DOHH2 (cell line): ENCODE measurements around the gene MIPOL1.

Experiments
- H3F3A ChIP-seq: fragments of 200-600 bp; sonication (generic), shearing (Covaris generic); 2 replicates; pipeline ENCODE4 v1.6.0; 2016; ENCODE audit warnings: antibody characterized with exemption, mild to moderate bottlenecking; ENCODE audit not compliant: control insufficient read depth, insufficient read depth
- H3K27ac ChIP-seq: fragments of 200-600 bp; sonication (generic); 2 replicates; pipeline ENCODE4 v1.5.1; 2014; ENCODE audit warnings: low read depth, mild to moderate bottlenecking, low read length, moderate library complexity
- H3K27me3 ChIP-seq: fragments of 200-600 bp; sonication (generic); 2 replicates; pipeline ENCODE4 v1.6.1; 2014; ENCODE audit warnings: mild to moderate bottlenecking, low read length, mixed read lengths; ENCODE audit not compliant: control insufficient read depth
- H3K36me3 ChIP-seq: fragments of 200-600 bp; sonication (generic); 2 replicates; pipeline ENCODE4 v1.6.1; 2014; ENCODE audit warnings: mild to moderate bottlenecking, low read length, moderate library complexity, mixed read lengths; ENCODE audit not compliant: control insufficient read depth
- H3K4me1 ChIP-seq: fragments of 200-600 bp; sonication (generic); 2 replicates; pipeline ENCODE4 v1.6.1; 2014; ENCODE audit warnings: mild to moderate bottlenecking, low read length, mixed read lengths; ENCODE audit not compliant: control insufficient read depth
- H3K4me2 ChIP-seq: fragments of 200-600 bp; sonication (generic); 2 replicates; pipeline ENCODE4 v1.6.0; 2014; ENCODE audit warnings: mild to moderate bottlenecking, low read length, moderate library complexity
- H3K4me3 ChIP-seq: fragments of 200-600 bp; sonication (generic); 2 replicates; pipeline ENCODE4 v1.5.1; 2014; ENCODE audit warnings: mild to moderate bottlenecking, low read length, mixed read lengths
- H3K79me2 ChIP-seq: fragments of 200-600 bp; sonication (generic); 2 replicates; pipeline ENCODE4 v1.6.1; 2014; ENCODE audit warnings: mild to moderate bottlenecking, low read length, mixed read lengths; ENCODE audit not compliant: control insufficient read depth
- H3K9me2 ChIP-seq: fragments of 200-600 bp; sonication (generic); replicated peaks from 2 replicates; pipeline ENCODE4 v1.6.1; 2014; ENCODE audit warnings: mild to moderate bottlenecking, low read length, mixed read lengths; ENCODE audit not compliant: control insufficient read depth
- H3K9me3 ChIP-seq: fragments of 200-600 bp; sonication (generic); 2 replicates; pipeline ENCODE4 v1.6.1; 2014; ENCODE audit warnings: antibody characterized with exemption, low read length, mixed read lengths; ENCODE audit not compliant: control insufficient read depth, insufficient read depth
- H4K20me1 ChIP-seq: fragments of 200-600 bp; sonication (generic); 2 replicates; pipeline ENCODE4 v1.6.0; 2014; ENCODE audit warnings: low read depth, mild to moderate bottlenecking, antibody characterized with exemption, low read length, moderate library complexity; ENCODE audit not compliant: control insufficient read depth, insufficient read depth
- CTCF ChIP-seq: fragments of 200-600 bp; sonication (generic); IDR thresholded peaks from one replicate; pipeline ENCODE4 v1.5.1; 2014; ENCODE audit warnings: antibody characterized with exemption, mild to moderate bottlenecking, low read depth, low read length; ENCODE audit not compliant: poor library complexity, severe bottlenecking
- EZH2phosphoT487 ChIP-seq: fragments of 200-600 bp; sonication (generic); IDR thresholded peaks from 2 replicates; pipeline ENCODE4 v1.6.1; 2017; ENCODE audit warnings: borderline replicate concordance, mild to moderate bottlenecking, antibody characterized with exemption, low read length, moderate library complexity, mixed read lengths

The MIPOL1 gene

GRCh38 chr14:37401093-37401492 is 203.4 kb downstream of the MIPOL1 start:
- H3K4me2 ChIP-seq: no peak overlapping the region
- no peak for TF ChIP-seq EZH2phosphoT487
- TF ChIP-seq CTCF: no peak
- no peaks in the 10 kb centered on the region for H3K9me2 ChIP-seq
- H4K20me1 ChIP-seq: no peaks in the 10 kb centered on the region
- no peak overlapping the region for H3K27ac ChIP-seq
- no peaks in the 10 kb centered on the region for H3K9me3 ChIP-seq
- H3K79me2 ChIP-seq: no peaks in the 10 kb centered on the region
- H3F3A ChIP-seq: no peaks in the 10 kb centered on the region
- no peak overlapping the region for H3K4me3 ChIP-seq
- no peaks in the 10 kb centered on the region for H3K36me3 ChIP-seq
- H3K27me3 ChIP-seq: no peaks in the 10 kb centered on the region
- H3K4me1 ChIP-seq: no peaks in the 10 kb centered on the region

- Histone ChIP-seq H3K9me2 (no peaks in the 10 kb centered on the region), H3K4me1 (no peaks in the 10 kb centered on the region), H3K4me2 (no peak overlapping the region), H3K27me3 (no peaks in the 10 kb centered on the region), H4K20me1 (no peaks in the 10 kb centered on the region), H3K36me3 (no peaks in the 10 kb centered on the region), H3K27ac (no peak overlapping the region), H3K4me3 (no peak overlapping the region), H3K9me3 (no peaks in the 10 kb centered on the region), H3F3A (no peaks in the 10 kb centered on the region), H3K79me2 (no peaks in the 10 kb centered on the region)
- no peak for TF ChIP-seq CTCF
- no peak for TF ChIP-seq EZH2phosphoT487
These were observed 205.9 kb downstream of the MIPOL1 start for GRCh38 chr14:37403626-37404025.

DNA sequence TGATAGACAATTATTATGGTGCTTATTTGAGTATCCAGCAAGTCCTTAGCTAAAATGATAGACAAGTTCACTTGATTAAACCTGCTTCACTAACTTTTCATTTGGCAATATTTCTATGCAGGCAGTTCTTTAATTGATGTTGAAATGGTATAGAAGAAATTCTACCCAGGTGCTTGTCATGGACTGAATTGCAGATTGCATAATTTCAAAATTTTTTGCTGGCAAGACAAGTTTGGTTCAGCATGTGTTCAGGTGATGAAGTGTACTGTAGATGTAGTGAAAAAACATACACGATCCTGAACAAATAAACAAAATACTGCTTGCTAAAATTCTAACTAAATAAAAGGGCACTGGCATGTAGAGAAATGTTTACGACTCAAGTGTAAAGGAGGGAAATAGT is 208.4 kb downstream of the MIPOL1 start:
- no peaks in the 10 kb centered on the region for H3K9me2 ChIP-seq
- H3F3A ChIP-seq: no peaks in the 10 kb centered on the region
- H3K79me2 ChIP-seq: no peaks in the 10 kb centered on the region
- H3K4me1 ChIP-seq: no peaks in the 10 kb centered on the region
- no peaks in the 10 kb centered on the region for H4K20me1 ChIP-seq
- no peak overlapping the region for H3K4me2 ChIP-seq
- H3K27me3 ChIP-seq: no peaks in the 10 kb centered on the region
- H3K9me3 ChIP-seq: no peaks in the 10 kb centered on the region
- no peak overlapping the region for H3K27ac ChIP-seq
- H3K36me3 ChIP-seq: no peaks in the 10 kb centered on the region
- TF ChIP-seq CTCF: no peak
- TF ChIP-seq EZH2phosphoT487: no peak
- H3K4me3 ChIP-seq: no peak overlapping the region

GRCh38 chr14:37411079-37411735 is 213.5 kb downstream of the MIPOL1 start:
- TF ChIP-seq CTCF (no peak), EZH2phosphoT487 (no peak)

More at GRCh38 chr14:37411079-37411735, 213.5 kb downstream of the MIPOL1 start:
- no peak overlapping the region for H3K4me3 ChIP-seq
- no peaks in the 10 kb centered on the region for H3K79me2 ChIP-seq
- no peak overlapping the region for H3K4me2 ChIP-seq
- H3K9me2 ChIP-seq: no peaks in the 10 kb centered on the region
- no peaks in the 10 kb centered on the region for H3K27me3 ChIP-seq
- H3K9me3 ChIP-seq: no peaks in the 10 kb centered on the region
- no peaks in the 10 kb centered on the region for H3K36me3 ChIP-seq
- H3K4me1 ChIP-seq: no peaks in the 10 kb centered on the region
- no peak overlapping the region for H3K27ac ChIP-seq
- no peaks in the 10 kb centered on the region for H4K20me1 ChIP-seq
- no peaks in the 10 kb centered on the region for H3F3A ChIP-seq
